ENCODE results near the gene TTC34.

The TTC34 gene

DNA sequence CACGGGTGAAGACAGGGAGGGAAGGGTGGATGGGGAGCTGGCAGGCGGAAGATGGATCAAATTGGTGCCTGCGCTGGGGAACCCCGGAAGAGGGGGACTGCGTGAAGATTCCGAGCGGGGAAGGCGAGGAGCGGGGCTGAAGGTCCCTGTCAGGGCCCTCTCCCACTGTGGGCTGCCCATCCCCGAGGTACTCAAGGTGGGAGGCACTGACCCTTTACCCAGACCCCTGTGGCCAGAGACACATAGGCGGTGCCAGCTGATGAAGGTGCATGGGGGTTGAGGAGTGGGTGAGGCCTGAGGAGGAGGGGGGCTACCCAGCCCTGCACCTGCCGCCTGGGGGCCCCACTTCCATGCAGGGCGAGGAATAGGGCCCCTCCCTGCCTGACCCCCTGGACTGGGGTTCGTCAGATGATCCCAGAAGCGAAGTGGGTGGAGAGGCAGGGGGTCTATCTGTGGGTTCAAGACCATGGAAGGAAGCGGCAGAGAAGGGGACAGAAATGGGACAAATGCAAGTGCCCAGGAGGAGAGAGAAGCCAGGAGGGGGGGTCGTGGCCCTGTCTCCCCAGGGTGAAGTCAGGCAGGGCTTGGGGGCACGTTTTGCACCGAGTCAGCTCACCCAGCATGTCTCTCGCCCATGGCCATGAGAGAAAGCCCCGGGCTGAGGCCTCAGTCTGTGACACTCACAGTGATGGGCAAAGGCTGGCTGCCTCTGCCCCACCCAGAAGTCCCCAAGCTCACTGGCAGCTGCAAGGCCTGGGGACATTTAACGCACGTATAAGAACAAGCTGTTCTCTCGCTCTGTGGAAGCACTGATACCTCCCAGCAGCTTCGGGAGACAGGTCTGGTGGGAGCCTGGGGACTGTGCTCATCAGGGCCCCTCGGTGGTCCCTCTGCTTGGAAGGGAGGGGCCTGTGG is 161.6 kb downstream of the TTC34 start:
- Histone ChIP-seq H3K9me2 (ENCODE audit: low read depth, low read length) (no peaks in the 10 kb centered on the region), H3F3A (ENCODE audit: insufficient read depth, low read length) (no peaks in the 10 kb centered on the region), H3K79me2 (ENCODE audit: insufficient read depth, low read length) (no peaks in the 10 kb centered on the region), H4K20me1 (ENCODE audit: insufficient read depth, low read length) (no peaks in the 10 kb centered on the region), H2AFZ (ENCODE audit: low read length) (no peak overlapping the region), H3K36me3 (ENCODE audit: insufficient read depth, low read length) (no peaks in the 10 kb centered on the region; the same call in 1 of the 2 replicates), H3K9me3 (ENCODE audit: low read length) (peaks cover 13% of the 10 kb centered on the region), H3K4me3 (ENCODE audit: low read depth, low read length, poor library complexity, severe bottlenecking) (no peak overlapping the region), H3K9ac (ENCODE audit: low read length) (no peak overlapping the region), H3K4me1 (ENCODE audit: insufficient read depth, low read length, severe bottlenecking) (peaks cover 10% of the 10 kb centered on the region), H3K4me2 (ENCODE audit: low read length) (no peak overlapping the region), H3K27me3 (ENCODE audit: insufficient read depth, low read length) (no peaks in the 10 kb centered on the region; the same call in 1 of the 2 replicates), H3K27ac (ENCODE audit: low read depth, low read length, poor library complexity, severe bottlenecking) (no peak overlapping the region)
- TF ChIP-seq, protein P1, sequence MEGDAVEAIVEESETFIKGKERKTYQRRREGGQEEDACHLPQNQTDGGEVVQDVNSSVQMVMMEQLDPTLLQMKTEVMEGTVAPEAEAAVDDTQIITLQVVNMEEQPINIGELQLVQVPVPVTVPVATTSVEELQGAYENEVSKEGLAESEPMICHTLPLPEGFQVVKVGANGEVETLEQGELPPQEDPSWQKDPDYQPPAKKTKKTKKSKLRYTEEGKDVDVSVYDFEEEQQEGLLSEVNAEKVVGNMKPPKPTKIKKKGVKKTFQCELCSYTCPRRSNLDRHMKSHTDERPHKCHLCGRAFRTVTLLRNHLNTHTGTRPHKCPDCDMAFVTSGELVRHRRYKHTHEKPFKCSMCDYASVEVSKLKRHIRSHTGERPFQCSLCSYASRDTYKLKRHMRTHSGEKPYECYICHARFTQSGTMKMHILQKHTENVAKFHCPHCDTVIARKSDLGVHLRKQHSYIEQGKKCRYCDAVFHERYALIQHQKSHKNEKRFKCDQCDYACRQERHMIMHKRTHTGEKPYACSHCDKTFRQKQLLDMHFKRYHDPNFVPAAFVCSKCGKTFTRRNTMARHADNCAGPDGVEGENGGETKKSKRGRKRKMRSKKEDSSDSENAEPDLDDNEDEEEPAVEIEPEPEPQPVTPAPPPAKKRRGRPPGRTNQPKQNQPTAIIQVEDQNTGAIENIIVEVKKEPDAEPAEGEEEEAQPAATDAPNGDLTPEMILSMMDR (IDR thresholded peaks at IDR 0.05; ENCODE audit: low read length), result no peak
- no peak for TF ChIP-seq EZH2 (IDR thresholded peaks at IDR 0.05; ENCODE audit: borderline replicate concordance, low read length)

DNA sequence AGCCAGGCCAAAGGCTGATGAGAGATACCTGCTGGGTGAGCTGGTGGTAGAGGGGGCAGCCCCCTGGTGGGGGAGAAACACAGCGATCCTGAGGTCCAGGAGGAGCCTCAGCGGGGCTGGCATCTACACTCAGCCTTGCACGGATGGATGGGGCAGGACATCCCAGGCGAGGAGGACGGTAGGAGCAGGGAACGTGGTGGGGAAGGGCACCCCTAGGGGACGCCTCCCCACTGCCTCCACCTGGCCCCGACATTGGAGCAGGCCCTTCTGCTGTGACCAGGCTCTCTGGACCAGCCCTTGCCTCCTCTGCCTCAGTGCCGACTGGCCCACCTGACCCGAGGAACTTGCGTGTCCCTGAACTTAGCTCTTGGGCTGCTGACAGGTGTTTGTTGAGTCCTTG is 162.3 kb downstream of the TTC34 start:
- H3K9ac ChIP-seq (ENCODE audit: low read length), result no peak overlapping the region
- H3K79me2 ChIP-seq (ENCODE audit: insufficient read depth, low read length), result no peaks in the 10 kb centered on the region
- peaks cover 13% of the 10 kb centered on the region for H3K9me3 ChIP-seq (ENCODE audit: low read length)
- no peaks in the 10 kb centered on the region for H4K20me1 ChIP-seq (ENCODE audit: insufficient read depth, low read length)
- no peak for TF ChIP-seq EZH2 (IDR thresholded peaks at IDR 0.05; ENCODE audit: borderline replicate concordance, low read length)
- TF ChIP-seq, protein P1 (IDR thresholded peaks at IDR 0.05; ENCODE audit: low read length), result no peak
- H3K27me3 ChIP-seq (ENCODE audit: insufficient read depth, low read length), result no peaks in the 10 kb centered on the region; the same call in 1 of the 2 replicates
- H3K4me1 ChIP-seq (ENCODE audit: insufficient read depth, low read length, severe bottlenecking), result peaks cover 10% of the 10 kb centered on the region
- no peak overlapping the region for H3K4me3 ChIP-seq (ENCODE audit: low read depth, low read length, poor library complexity, severe bottlenecking)
- H3F3A ChIP-seq (ENCODE audit: insufficient read depth, low read length), result no peaks in the 10 kb centered on the region
- H3K4me2 ChIP-seq (ENCODE audit: low read length), result no peak overlapping the region
- H3K9me2 ChIP-seq (ENCODE audit: low read depth, low read length), result no peaks in the 10 kb centered on the region
- no peaks in the 10 kb centered on the region; the same call in 1 of the 2 replicates for H3K36me3 ChIP-seq (ENCODE audit: insufficient read depth, low read length)
- H2AFZ ChIP-seq (ENCODE audit: low read length), result no peak overlapping the region
- no peak overlapping the region for H3K27ac ChIP-seq (ENCODE audit: low read depth, low read length, poor library complexity, severe bottlenecking)

DNA sequence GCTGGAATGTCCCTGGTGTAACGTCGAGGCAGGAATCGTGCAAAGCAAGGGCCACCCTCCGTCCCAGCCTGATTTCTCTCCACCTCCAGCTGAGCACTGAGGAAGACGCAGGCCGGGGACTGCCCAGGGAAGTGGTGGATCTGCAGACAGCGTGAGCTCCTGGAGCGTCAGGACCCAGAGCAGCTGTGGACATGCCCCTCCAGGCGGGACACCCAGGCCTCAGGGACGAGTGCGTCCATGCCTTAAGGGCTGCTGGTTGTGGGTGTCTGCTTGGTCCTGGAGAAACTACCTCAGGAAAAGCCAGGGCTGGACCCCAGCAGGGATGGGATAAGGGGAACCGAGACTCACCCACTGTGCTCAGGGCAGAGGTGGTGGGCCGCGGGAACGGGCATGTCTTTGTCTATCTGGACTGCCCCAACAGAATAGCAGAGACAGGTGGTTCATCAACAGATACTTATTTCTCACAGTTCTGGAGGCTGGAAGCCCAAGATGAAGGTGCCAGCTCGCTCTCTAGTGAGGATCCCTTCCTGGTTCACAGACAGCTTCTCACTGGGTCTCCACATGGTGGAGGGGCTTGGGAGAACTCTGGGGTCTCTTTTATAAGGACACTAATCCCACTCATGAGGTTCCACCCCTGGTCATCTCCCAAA is 162.9 kb downstream of the TTC34 start:
- Histone ChIP-seq H3K4me1 (ENCODE audit: insufficient read depth, low read length, severe bottlenecking) (peaks cover 10% of the 10 kb centered on the region), H3K9ac (ENCODE audit: low read length) (no peak overlapping the region), H4K20me1 (ENCODE audit: insufficient read depth, low read length) (no peaks in the 10 kb centered on the region), H3K9me3 (ENCODE audit: low read length) (peaks cover 13% of the 10 kb centered on the region), H3K9me2 (ENCODE audit: low read depth, low read length) (no peaks in the 10 kb centered on the region), H3K4me3 (ENCODE audit: low read depth, low read length, poor library complexity, severe bottlenecking) (no peak overlapping the region), H3K79me2 (ENCODE audit: insufficient read depth, low read length) (no peaks in the 10 kb centered on the region), H3K36me3 (ENCODE audit: insufficient read depth, low read length) (no peaks in the 10 kb centered on the region; the same call in 1 of the 2 replicates), H3F3A (ENCODE audit: insufficient read depth, low read length) (no peaks in the 10 kb centered on the region), H2AFZ (ENCODE audit: low read length) (no peak overlapping the region), H3K27ac (ENCODE audit: low read depth, low read length, poor library complexity, severe bottlenecking) (no peak overlapping the region), H3K4me2 (ENCODE audit: low read length) (no peak overlapping the region), H3K27me3 (ENCODE audit: insufficient read depth, low read length) (no peaks in the 10 kb centered on the region; the same call in 1 of the 2 replicates)
- TF ChIP-seq, protein P1 (IDR thresholded peaks at IDR 0.05; ENCODE audit: low read length), result no peak
- TF ChIP-seq EZH2 (IDR thresholded peaks at IDR 0.05; ENCODE audit: borderline replicate concordance, low read length), result no peak
